PC-3 (cell line): Measurements from ENCODE around the gene RFX4.

Experiments
- EZH2phosphoT487 ChIP-seq: fragments of 300-600 bp; sonication (generic); IDR thresholded peaks from 2 replicates; pipeline ENCODE4 v1.6.1; 2018; ENCODE audit warnings: mild to moderate bottlenecking, antibody characterized with exemption, low read length, borderline replicate concordance
- TF ChIP-seq, protein P1 (sequence below): fragments of 300-600 bp; sonication (generic); conservative IDR thresholded peaks from 2 replicates; pipeline ENCODE4 v1.5.1; 2017; ENCODE audit warnings: antibody characterized with exemption, low read depth, mild to moderate bottlenecking, low read length

- TF ChIP-seq, protein P1, sequence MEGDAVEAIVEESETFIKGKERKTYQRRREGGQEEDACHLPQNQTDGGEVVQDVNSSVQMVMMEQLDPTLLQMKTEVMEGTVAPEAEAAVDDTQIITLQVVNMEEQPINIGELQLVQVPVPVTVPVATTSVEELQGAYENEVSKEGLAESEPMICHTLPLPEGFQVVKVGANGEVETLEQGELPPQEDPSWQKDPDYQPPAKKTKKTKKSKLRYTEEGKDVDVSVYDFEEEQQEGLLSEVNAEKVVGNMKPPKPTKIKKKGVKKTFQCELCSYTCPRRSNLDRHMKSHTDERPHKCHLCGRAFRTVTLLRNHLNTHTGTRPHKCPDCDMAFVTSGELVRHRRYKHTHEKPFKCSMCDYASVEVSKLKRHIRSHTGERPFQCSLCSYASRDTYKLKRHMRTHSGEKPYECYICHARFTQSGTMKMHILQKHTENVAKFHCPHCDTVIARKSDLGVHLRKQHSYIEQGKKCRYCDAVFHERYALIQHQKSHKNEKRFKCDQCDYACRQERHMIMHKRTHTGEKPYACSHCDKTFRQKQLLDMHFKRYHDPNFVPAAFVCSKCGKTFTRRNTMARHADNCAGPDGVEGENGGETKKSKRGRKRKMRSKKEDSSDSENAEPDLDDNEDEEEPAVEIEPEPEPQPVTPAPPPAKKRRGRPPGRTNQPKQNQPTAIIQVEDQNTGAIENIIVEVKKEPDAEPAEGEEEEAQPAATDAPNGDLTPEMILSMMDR: no peak
- TF ChIP-seq EZH2phosphoT487: no peak
Observed at GRCh38 chr12:106783515-106783914, 200.7 kb downstream of the RFX4 start.
